HG03520 (cell line): ENCODE results near the gene TSHZ2.
"Not testable (repeated sequence)": the region's sequence is repeated elsewhere in the genome, so short reads cannot be mapped to it uniquely, and the experiment has no call there.

Source experiments
- ATAC-seq: cut with Tn5 transposase; IDR thresholded peaks from one replicate; pipeline ENCODE4 v1.9.1; 2021; ENCODE audit warnings: mild to moderate bottlenecking, moderate library complexity; ENCODE audit not compliant: unreplicated experiment

TSHZ2 gene

GRCh38 chr20:53081916-53082863 is 110.0 kb downstream of the TSHZ2 start:
- no peak for ATAC-seq

GRCh38 chr20:53083411-53083810 is 111.3 kb downstream of the TSHZ2 start:
- no peak for ATAC-seq

- no peak for ATAC-seq
These were observed 112.3 kb downstream of the TSHZ2 start for GRCh38 chr20:53084408-53084997.

- ATAC-seq: no peak
These were observed 113.6 kb downstream of the TSHZ2 start for GRCh38 chr20:53085720-53086119.

GRCh38 chr20:53087037-53087777 is 115.0 kb downstream of the TSHZ2 start:
- ATAC-seq: no peak

GRCh38 chr20:53088786-53089185 is 116.6 kb downstream of the TSHZ2 start:
- ATAC-seq: no peak

GRCh38 chr20:53089851-53090250 is 117.7 kb downstream of the TSHZ2 start:
- not testable (repeated sequence) for ATAC-seq

GRCh38 chr20:53091789-53092188 is 119.6 kb downstream of the TSHZ2 start:
- ATAC-seq: no peak

- no peak for ATAC-seq
These were observed 120.7 kb downstream of the TSHZ2 start for GRCh38 chr20:53092772-53093300.

GRCh38 chr20:53097371-53097770 is 125.2 kb downstream of the TSHZ2 start:
- no peak for ATAC-seq

- no peak for ATAC-seq
These were observed 125.6 kb downstream of the TSHZ2 start for GRCh38 chr20:53097791-53098190.

GRCh38 chr20:53098621-53099020 is 126.5 kb downstream of the TSHZ2 start:
- ATAC-seq: no peak

- ATAC-seq: no peak
These were observed 127.7 kb downstream of the TSHZ2 start for GRCh38 chr20:53099856-53100255.

- ATAC-seq: no peak
These were observed 128.3 kb downstream of the TSHZ2 start for GRCh38 chr20:53100476-53100911.

- no peak for ATAC-seq
These were observed 130.0 kb downstream of the TSHZ2 start for GRCh38 chr20:53101992-53102760.

GRCh38 chr20:53103124-53103523 is 131.0 kb downstream of the TSHZ2 start:
- no peak for ATAC-seq

- no peak for ATAC-seq
These were observed 132.7 kb downstream of the TSHZ2 start for GRCh38 chr20:53104884-53105283.

GRCh38 chr20:53116733-53117132 is 144.6 kb downstream of the TSHZ2 start:
- no peak for ATAC-seq

GRCh38 chr20:53122853-53123252 is 150.7 kb downstream of the TSHZ2 start:
- ATAC-seq: no peak

- ATAC-seq: no peak
These were observed 152.0 kb downstream of the TSHZ2 start for GRCh38 chr20:53124075-53124551.
